GM12891 (cell line): ENCODE measurements around the gene HCFC2.

Source experiments
- PAX5 ChIP-seq: IDR thresholded peaks from 2 replicates; pipeline ENCODE4 v1.6.1; 2011; ENCODE audit warnings: low read length, moderate library complexity, mild to moderate bottlenecking; ENCODE audit not compliant: insufficient read depth, severe bottlenecking
- POLR2A ChIP-seq: IDR thresholded peaks from 2 replicates; pipeline ENCODE4 v1.6.1; 2011; ENCODE audit warnings: low read depth, low read length, control low read depth
- POLR2AphosphoS5 ChIP-seq: IDR thresholded peaks from 2 replicates; pipeline ENCODE4 v1.6.1; 2011; ENCODE audit warnings: low read depth, low read length, control low read depth
- POU2F2 ChIP-seq: IDR thresholded peaks from 2 replicates; pipeline ENCODE4 v1.6.1; 2011; ENCODE audit warnings: low read depth, mild to moderate bottlenecking, control low read depth, low read length, moderate library complexity
- SPI1 ChIP-seq: IDR thresholded peaks from 2 replicates; pipeline ENCODE4 v1.6.1; 2011; ENCODE audit warnings: low read depth, low read length, control low read depth
- TAF1 ChIP-seq: IDR thresholded peaks from 2 replicates; pipeline ENCODE4 v1.6.1; 2011; ENCODE audit warnings: low read depth, low read length, control low read depth

- TF ChIP-seq SPI1 (no peak), POLR2AphosphoS5 (no peak), POLR2A (no peak), TAF1 (no peak), POU2F2 (no peak), PAX5 (no peak)
Measured at GRCh38 chr12:104142543-104142942, 78.2 kb downstream of the HCFC2 start.
